Spleen (tissue), 7 donors: Measurements from ENCODE around the gene RAPGEFL1.

Source experiments
- CTCF ChIP-seq, 11 experiments: fragments of 200-600 bp in 7 of 11; fragments of 450-650 bp in 4 of 11; sonication (generic) in 4 of 11; IDR thresholded peaks in 8 of 11; conservative IDR thresholded peaks in 3 of 11; 1 replicate in 7 of 11; 2 replicates in 4 of 11; pipeline versions ENCODE4 v1.4.0 to v1.8.0; 2016 to 2021; ENCODE audit warnings: antibody characterized with exemption in 11 of 11, inconsistent platforms in 4 of 11, mild to moderate bottlenecking in 1 of 11
- POLR2A ChIP-seq, 3 donors: fragments of 450-650 bp; IDR thresholded peaks; one replicate each; pipeline ENCODE4 v1.5.1; 2017; ENCODE audit warnings: antibody characterized with exemption in 3 of 3, mild to moderate bottlenecking in 1 of 3
- donor health status: DM: no; HTN: no; CAD: no; lungs with moderate emphysema.
- donor health status: DM: no; HTN: no; CAD: no.
- donor health status: DM: no; HTN: no; CAD: no.

GRCh38 chr17:40176754-40177110 is 538 bp upstream of the RAPGEFL1 start:
- TF ChIP-seq CTCF (IDR thresholded peaks at IDR 0.05 in 8 of 11, conservative IDR thresholded peaks at IDR 0.05 in 3 of 11) = no peak
- no peak for TF ChIP-seq POLR2A (IDR thresholded peaks at IDR 0.05)
